Measurements from ENCODE around the gene MGP. TPM values are rescaled to one million over a fixed set of nuclear protein-coding genes. Genes with fewer than 3 reads are reported as not detected.

The MGP gene
- total and polyA plus RNA-seq, 2 of the 13 experiments (the other 11 are each of a cell fraction or from before 2014, with no cell fraction given), result not detected

DNA sequence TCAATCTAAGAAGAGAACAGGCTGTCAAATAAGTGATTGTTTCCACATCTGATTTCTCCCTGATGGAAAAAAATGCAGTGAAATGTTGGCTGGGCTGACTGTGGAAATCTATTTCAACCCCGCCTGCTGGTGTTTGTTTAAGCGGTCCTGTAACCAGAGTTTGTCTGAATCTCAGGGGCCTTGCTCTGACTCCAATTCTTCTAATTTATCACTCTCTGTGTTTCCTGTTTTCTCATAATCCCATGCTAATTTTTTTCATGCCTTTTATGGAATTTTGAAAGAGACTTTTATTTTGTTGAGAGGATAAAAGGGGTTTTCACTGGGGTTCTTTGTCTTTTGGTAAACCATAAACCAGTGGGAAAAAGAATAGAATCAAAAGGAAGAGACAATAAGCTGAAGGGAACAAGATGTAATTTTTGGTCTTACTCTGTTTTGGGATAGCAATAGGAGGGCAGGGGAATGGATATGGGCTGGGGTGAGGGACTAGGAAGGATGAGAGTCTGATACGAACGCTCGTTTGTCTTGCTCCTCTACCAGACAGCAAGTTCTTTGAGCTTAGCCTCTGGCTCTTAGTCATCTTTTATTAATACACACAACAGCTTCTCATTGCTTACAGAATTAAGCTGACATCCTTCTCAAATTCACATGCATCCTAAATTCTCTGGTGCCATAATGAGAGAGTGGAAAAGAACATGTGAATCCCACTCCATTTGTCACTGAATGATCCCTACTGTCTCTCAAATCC lies 8.0 kb upstream of the MGP start:
- Histone ChIP-seq H3K9ac (ENCODE audit: insufficient read depth, low read depth, low read length) (no peak overlapping the region), H3K9me3 (ENCODE audit: low read length) (no peaks in the 10 kb centered on the region), H3K27ac (ENCODE audit: extremely low read length, insufficient read depth, low read length) (no peak overlapping the region), H3K4me3 (replicated peaks in 1 of 3; ENCODE audit: insufficient read depth in 1 of 3, low read depth in 2 of 3, low read length in 3 of 3) (no peak overlapping the region), H3K36me3 (replicated peaks in 1 of 2; ENCODE audit: control insufficient read depth in 1 of 2, insufficient read depth in 2 of 2, low read length in 2 of 2) (no peaks in the 10 kb centered on the region), H2AFZ (ENCODE audit: low read length) (no peak overlapping the region), H3K79me2 (ENCODE audit: insufficient read depth, low read length) (no peaks in the 10 kb centered on the region), H3K4me2 (ENCODE audit: low read depth, low read length) (no peak overlapping the region), H4K20me1 (ENCODE audit: insufficient read depth, low read length) (no peaks in the 10 kb centered on the region), H3K4me1 (ENCODE audit: insufficient read depth, low read length) (no peaks in the 10 kb centered on the region), H3K27me3 (ENCODE audit: control insufficient read depth in 1 of 2, insufficient read depth in 2 of 2, low read length in 2 of 2) (no peaks in the 10 kb centered on the region)
- intact Hi-C loops (cut with micrococcal nuclease; ENCODE audit: unreplicated experiment) (loop anchor here (2.0 kb wide), 1 partner anchor 49 kb away; no protein-coding TSS in a partner anchor), in situ Hi-C loops (cut with HindIII; ENCODE audit: extremely low pct_ligation_motif_present, low pct_unique_long_range_greater_than_20kb) (no loop called here)
- DNase-seq (ENCODE audit: low spot score) (no peak), ATAC-seq (no peak), FAIRE-seq (no peak)
- TF ChIP-seq RARG (CRISPR knock-in tag; IDR thresholded peaks at IDR 0.05; ENCODE audit: low read depth) (no peak), E2F5 (CRISPR knock-in tag; conservative IDR thresholded peaks at IDR 0.05) (no peak), ZNF83 (CRISPR knock-in tag; IDR thresholded peaks at IDR 0.05; ENCODE audit: borderline replicate concordance) (no peak), ZNF367 (CRISPR knock-in tag; IDR thresholded peaks at IDR 0.05; ENCODE audit: borderline replicate concordance) (no peak), NCOA5 (CRISPR knock-in tag; IDR thresholded peaks at IDR 0.05) (no peak), GPN1 (CRISPR knock-in tag; IDR thresholded peaks at IDR 0.05; ENCODE audit: borderline replicate concordance) (no peak)
- TF ChIP-seq, protein P1, sequence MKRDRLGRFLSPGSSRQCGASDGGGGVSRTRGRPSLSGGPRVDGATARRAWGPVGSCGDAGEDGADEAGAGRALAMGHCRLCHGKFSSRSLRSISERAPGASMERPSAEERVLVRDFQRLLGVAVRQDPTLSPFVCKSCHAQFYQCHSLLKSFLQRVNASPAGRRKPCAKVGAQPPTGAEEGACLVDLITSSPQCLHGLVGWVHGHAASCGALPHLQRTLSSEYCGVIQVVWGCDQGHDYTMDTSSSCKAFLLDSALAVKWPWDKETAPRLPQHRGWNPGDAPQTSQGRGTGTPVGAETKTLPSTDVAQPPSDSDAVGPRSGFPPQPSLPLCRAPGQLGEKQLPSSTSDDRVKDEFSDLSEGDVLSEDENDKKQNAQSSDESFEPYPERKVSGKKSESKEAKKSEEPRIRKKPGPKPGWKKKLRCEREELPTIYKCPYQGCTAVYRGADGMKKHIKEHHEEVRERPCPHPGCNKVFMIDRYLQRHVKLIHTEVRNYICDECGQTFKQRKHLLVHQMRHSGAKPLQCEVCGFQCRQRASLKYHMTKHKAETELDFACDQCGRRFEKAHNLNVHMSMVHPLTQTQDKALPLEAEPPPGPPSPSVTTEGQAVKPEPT (CRISPR knock-in tag; IDR thresholded peaks at IDR 0.05; ENCODE audit: low read depth), result no peak
- TF ChIP-seq, protein P2, sequence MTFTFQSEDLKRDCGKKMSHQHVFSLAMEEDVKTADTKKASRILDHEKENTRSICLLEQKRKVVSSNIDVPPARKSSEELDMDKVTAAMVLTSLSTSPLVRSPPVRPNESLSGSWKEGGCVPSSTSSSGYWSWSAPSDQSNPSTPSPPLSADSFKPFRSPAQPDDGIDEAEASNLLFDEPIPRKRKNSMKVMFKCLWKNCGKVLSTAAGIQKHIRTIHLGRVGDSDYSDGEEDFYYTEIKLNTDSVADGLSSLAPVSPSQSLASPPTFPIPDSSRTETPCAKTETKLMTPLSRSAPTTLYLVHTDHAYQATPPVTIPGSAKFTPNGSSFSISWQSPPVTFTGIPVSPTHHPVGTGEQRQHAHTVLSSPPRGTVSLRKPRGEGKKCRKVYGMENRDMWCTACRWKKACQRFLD (CRISPR knock-in tag; IDR thresholded peaks at IDR 0.05; ENCODE audit: borderline replicate concordance), result no peak
- WGBS (ENCODE audit: low lambda C conversion rate), result 34% methylated on average over 5 of the region's 5 CpGs
- POLR2A ChIA-PET, result interaction anchor here (1.1 kb wide), 1 partner anchor 50 kb away, joined by 4 read pairs; the partner anchor contains the start of gene ART4
- no TSS peak for BruUV-seq (replicated peaks)
- CTCF ChIA-PET (ENCODE audit: low intra/inter-chr PET ratio, low total read pairs), result no interaction called here
